Measurements from ENCODE around the gene RCVRN. TPM values are rescaled to one million over a fixed set of nuclear protein-coding genes. Genes with fewer than 3 reads are reported as not detected.

RCVRN gene
- total and polyA plus RNA-seq, 2 of the 8 experiments (the other 6 are each of a cell fraction or from before 2014, with no cell fraction given) = not detected

- Histone ChIP-seq H3K27ac (ENCODE audit: low read depth, low read length) (no peak overlapping the region), H4K8ac (ENCODE audit: extremely low read depth, insufficient read depth, low read length) (no peak overlapping the region), H3K9me3 (ENCODE audit: insufficient read depth in 2 of 2, low read depth in 1 of 2, low read length in 1 of 2) (peaks cover 3 to 6% of the 10 kb centered on the region in 2 experiments; a peak in 2 of 4 replicates), H4K20me1 (replicated peaks in 1 of 2; ENCODE audit: control insufficient read depth in 1 of 2, insufficient read depth in 2 of 2, low read length in 2 of 2) (no peaks in the 10 kb centered on the region), H3K4me2 (ENCODE audit: insufficient read depth in 1 of 2, low read depth in 2 of 2, low read length in 2 of 2) (no peak overlapping the region), H3K14ac (ENCODE audit: insufficient read length) (no peak overlapping the region), H3K27me3 (replicated peaks in 1 of 4; ENCODE audit: control insufficient read depth in 3 of 4, extremely low read depth in 1 of 4, insufficient read depth in 3 of 4, low read length in 3 of 4) (no peaks in the 10 kb centered on the region), H2AK5ac (ENCODE audit: low read depth, low read length) (no peak overlapping the region), H3K9ac (replicated peaks in 1 of 4; ENCODE audit: extremely low read depth in 1 of 4, low read depth in 3 of 4, low read length in 3 of 4) (no peak overlapping the region), H3K23me2 (ENCODE audit: low read depth, low read length) (no peaks in the 10 kb centered on the region), H2BK5ac (ENCODE audit: low read depth, low read length) (no peak overlapping the region), H3K79me1 (ENCODE audit: low read depth, low read length) (no peaks in the 10 kb centered on the region), H3K23ac (ENCODE audit: insufficient read length) (no peak overlapping the region), H4K5ac (ENCODE audit: insufficient read length, low read depth, low read length) (no peak overlapping the region), H2BK12ac (ENCODE audit: low read depth, low read length) (no peak overlapping the region), H3K56ac (replicated peaks; ENCODE audit: insufficient read length, low read depth, low read length) (no peak overlapping the region), H3K4me1 (replicated peaks in 1 of 4; ENCODE audit: control insufficient read depth in 3 of 4, insufficient read depth in 4 of 4, low read length in 3 of 4) (no peaks in the 10 kb centered on the region), H2AFZ (ENCODE audit: low read length) (no peak overlapping the region), H3K4ac (replicated peaks; ENCODE audit: insufficient read length, low read depth, low read length) (no peak overlapping the region), H4K91ac (replicated peaks; ENCODE audit: insufficient read length, low read length) (no peak overlapping the region), H3K36me3 (ENCODE audit: control insufficient read depth in 2 of 4, insufficient read depth in 4 of 4, low read length in 3 of 4) (no peaks in the 10 kb centered on the region), H2BK20ac (ENCODE audit: low read length) (no peak overlapping the region), H3K18ac (ENCODE audit: extremely low read depth, low read length) (no peak overlapping the region), H3K79me2 (ENCODE audit: control insufficient read depth in 1 of 2, insufficient read depth in 2 of 2, low read length in 2 of 2) (no peaks in the 10 kb centered on the region), H2BK15ac (ENCODE audit: low read length) (no peak overlapping the region), H2BK120ac (replicated peaks; ENCODE audit: low read depth, low read length) (no peak overlapping the region), H3K4me3 (ENCODE audit: extremely low read depth in 1 of 4, insufficient read depth in 2 of 4, low read depth in 3 of 4, low read length in 4 of 4) (no peak overlapping the region)
- CTCF ChIA-PET (ENCODE audit: partially characterized antibody) = interaction anchor here (0.7 to 3.2 kb wide), 4 partner anchors 10 to 302 kb away, joined by 3 to 26 read pairs (median 4); partner anchors contain the start of gene CFAP52
- TF ChIP-seq PHF8 (conservative IDR thresholded peaks at IDR 0.05; ENCODE audit: low read depth, low read length) (no peak), SP2 (IDR thresholded peaks at IDR 0.05; ENCODE audit: low read length) (no peak), RNF2 (IDR thresholded peaks at IDR 0.05; ENCODE audit: borderline replicate concordance, low read depth, low read length, missing control alignments, poor library complexity, severe bottlenecking) (no peak), BCL11A (IDR thresholded peaks at IDR 0.05; ENCODE audit: low read depth in 2 of 2, low read length in 2 of 2) (no peak), JUN (IDR thresholded peaks at IDR 0.05; ENCODE audit: low read depth, low read length) (no peak), SRF (IDR thresholded peaks at IDR 0.05; ENCODE audit: low read depth, low read length) (no peak), ZNF274 (IDR thresholded peaks at IDR 0.05; ENCODE audit: borderline replicate concordance, extremely low read depth, low read length) (no peak), YY1 (IDR thresholded peaks at IDR 0.05; ENCODE audit: low read depth, low read length) (no peak), TAF1 (IDR thresholded peaks at IDR 0.05; ENCODE audit: low read depth, low read length) (no peak), TAF7 (optimal IDR thresholded peaks at IDR 0.05; ENCODE audit: borderline replicate concordance, low read depth, low read length) (no peak), CTBP2 (IDR thresholded peaks at IDR 0.05; ENCODE audit: borderline replicate concordance, insufficient read depth, insufficient read length, low read length) (no peak), GTF2F1 (IDR thresholded peaks at IDR 0.05; ENCODE audit: borderline replicate concordance, low read depth, low read length) (no peak), TBP (IDR thresholded peaks at IDR 0.05; ENCODE audit: low read depth, low read length) (no peak)
- POLR2A ChIA-PET (ENCODE audit: partially characterized antibody) = no interaction called here
- no peak for FAIRE-seq
- no peak for DNase-seq (ENCODE audit: low read depth in 1 of 2, low spot score in 2 of 2)
- 92% methylated on average over 8 of the region's 8 CpGs; no CpG with 5 or more reads in 1 of the 2 experiments for WGBS, 2 experiments (ENCODE audit: extremely low coverage in 1 of 2, insufficient coverage in 1 of 2, insufficient read length in 1 of 2, insufficient replicate concordance in 2 of 2, low coverage in 1 of 2, low lambda C conversion rate in 2 of 2, missing lambda C conversion rate in 1 of 2)
Observed at GRCh38 chr17:9878786-9879525, 26.1 kb downstream of the RCVRN start.

Data from H1 (cell line).